ENCODE results near the gene MSANTD2.
A peak's percentile ranks its signal among the peaks of the same experiment; 100 is the strongest.

Gene MSANTD2

GRCh38 chr11:124812876-124813275 is 12.7 kb upstream of the MSANTD2 start:
- TF ChIP-seq ZBTB7A (IDR thresholded peaks at IDR 0.05; ENCODE audit: low read depth) (no peak), TEAD4 (IDR thresholded peaks at IDR 0.05) (no peak), EGR1 (IDR thresholded peaks at IDR 0.05) (no peak), MAX (IDR thresholded peaks at IDR 0.05) (no peak), YY1 (IDR thresholded peaks at IDR 0.05; ENCODE audit: low read depth) (no peak), TAF1 (IDR thresholded peaks at IDR 0.05; ENCODE audit: low read depth) (no peak)

- TF ChIP-seq YY1 (IDR thresholded peaks at IDR 0.05; ENCODE audit: low read depth) (no peak), USF1 (IDR thresholded peaks at IDR 0.05) (0 out of 2 replicates have a peak, but pooled peaks have one; percentile 8)
These were observed 11.4 kb upstream of the MSANTD2 start for GRCh38 chr11:124811399-124812125.

- TF ChIP-seq CREB1 (IDR thresholded peaks at IDR 0.05; ENCODE audit: low read depth) (no peak), YY1 (IDR thresholded peaks at IDR 0.05; ENCODE audit: low read depth) (no peak), TAF1 (IDR thresholded peaks at IDR 0.05; ENCODE audit: low read depth) (no peak), EP300 (IDR thresholded peaks at IDR 0.05; ENCODE audit: borderline replicate concordance) (no peak), REST (IDR thresholded peaks at IDR 0.05; ENCODE audit: low read depth) (no peak), FOXM1 (IDR thresholded peaks at IDR 0.05; ENCODE audit: borderline replicate concordance, low read depth) (no peak), RAD21 (IDR thresholded peaks at IDR 0.05; ENCODE audit: low read depth) (no peak), ZBTB7A (IDR thresholded peaks at IDR 0.05; ENCODE audit: low read depth) (no peak), NFIC (IDR thresholded peaks at IDR 0.05) (no peak), TCF12 (IDR thresholded peaks at IDR 0.05; ENCODE audit: low read depth) (no peak), TEAD4 (IDR thresholded peaks at IDR 0.05) (no peak), CEBPB (IDR thresholded peaks at IDR 0.05) (no peak), MAX (IDR thresholded peaks at IDR 0.05) (no peak), USF1 (IDR thresholded peaks at IDR 0.05) (no peak), EGR1 (IDR thresholded peaks at IDR 0.05) (no peak)
These were observed 7.6 kb upstream of the MSANTD2 start for GRCh38 chr11:124807660-124808270.

- TF ChIP-seq EGR1 (IDR thresholded peaks at IDR 0.05) (no peak), MAX (IDR thresholded peaks at IDR 0.05) (no peak), YY1 (IDR thresholded peaks at IDR 0.05; ENCODE audit: low read depth) (no peak), CEBPB (IDR thresholded peaks at IDR 0.05) (no peak), TCF12 (IDR thresholded peaks at IDR 0.05; ENCODE audit: low read depth) (no peak), FOXM1 (IDR thresholded peaks at IDR 0.05; ENCODE audit: borderline replicate concordance, low read depth) (no peak), CREB1 (IDR thresholded peaks at IDR 0.05; ENCODE audit: low read depth) (no peak), TAF1 (IDR thresholded peaks at IDR 0.05; ENCODE audit: low read depth) (no peak), NFIC (IDR thresholded peaks at IDR 0.05) (no peak), USF1 (IDR thresholded peaks at IDR 0.05) (no peak), EP300 (IDR thresholded peaks at IDR 0.05; ENCODE audit: borderline replicate concordance) (no peak), RAD21 (IDR thresholded peaks at IDR 0.05; ENCODE audit: low read depth) (no peak), ZBTB7A (IDR thresholded peaks at IDR 0.05; ENCODE audit: low read depth) (no peak), REST (IDR thresholded peaks at IDR 0.05; ENCODE audit: low read depth) (no peak), TEAD4 (IDR thresholded peaks at IDR 0.05) (no peak)
These were observed 7.0 kb upstream of the MSANTD2 start for GRCh38 chr11:124807201-124807600.

GRCh38 chr11:124804884-124805283 is 4.7 kb upstream of the MSANTD2 start:
- TF ChIP-seq MAX (IDR thresholded peaks at IDR 0.05) (no peak), NFIC (IDR thresholded peaks at IDR 0.05) (no peak), USF1 (IDR thresholded peaks at IDR 0.05) (no peak), CEBPB (IDR thresholded peaks at IDR 0.05) (no peak), REST (IDR thresholded peaks at IDR 0.05; ENCODE audit: low read depth) (no peak), CREB1 (IDR thresholded peaks at IDR 0.05; ENCODE audit: low read depth) (no peak), YY1 (IDR thresholded peaks at IDR 0.05; ENCODE audit: low read depth) (no peak), RAD21 (IDR thresholded peaks at IDR 0.05; ENCODE audit: low read depth) (no peak), FOXM1 (IDR thresholded peaks at IDR 0.05; ENCODE audit: borderline replicate concordance, low read depth) (no peak), TCF12 (IDR thresholded peaks at IDR 0.05; ENCODE audit: low read depth) (no peak), ZBTB7A (IDR thresholded peaks at IDR 0.05; ENCODE audit: low read depth) (no peak)
